GM20000 (cell line): ENCODE data around the gene CLN6.
A peak's percentile ranks its signal among the peaks of the same experiment; 100 is the strongest.
"Not testable (repeated sequence)": the region's sequence is repeated elsewhere in the genome, so short reads cannot be mapped to it uniquely, and the experiment has no call there.

Experiments
- DNase-seq: peaks from one replicate; pipeline ENCODE4 v3.0.0; 2012; ENCODE audit warnings: low spot score
- CTCF ChIP-seq: IDR thresholded peaks from 2 replicates; pipeline ENCODE4 v1.5.1; 2012; ENCODE audit warnings: mild to moderate bottlenecking, control low read depth; ENCODE audit errors: extremely low read depth, missing control alignments

Gene CLN6

GRCh38 chr15:68227643-68228142, 1.8 kb downstream of the CLN6 start:
- peak; percentile 19 for DNase-seq
- no peak for TF ChIP-seq CTCF

DNA sequence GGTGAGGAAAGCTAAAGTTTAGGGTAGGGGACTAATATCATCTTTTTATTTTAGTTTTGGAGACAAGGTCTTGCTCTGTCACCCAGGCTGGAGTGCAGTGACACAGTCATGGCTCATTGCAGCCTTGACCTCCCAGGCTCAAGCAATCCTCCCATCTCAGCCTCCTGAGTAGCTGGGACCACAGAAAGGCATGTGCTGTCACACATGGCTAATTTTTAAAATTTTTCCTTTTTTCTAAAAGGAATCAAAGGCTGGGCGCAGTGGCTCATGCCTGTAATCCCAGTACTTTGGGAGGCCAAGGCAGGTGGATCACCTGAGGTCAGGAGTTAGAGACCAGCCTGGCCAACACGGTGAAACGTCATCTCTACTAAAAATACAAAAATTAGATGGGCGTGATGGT, 4.1 kb downstream of the CLN6 start:
- DNase-seq, result not testable (repeated sequence)

DNA sequence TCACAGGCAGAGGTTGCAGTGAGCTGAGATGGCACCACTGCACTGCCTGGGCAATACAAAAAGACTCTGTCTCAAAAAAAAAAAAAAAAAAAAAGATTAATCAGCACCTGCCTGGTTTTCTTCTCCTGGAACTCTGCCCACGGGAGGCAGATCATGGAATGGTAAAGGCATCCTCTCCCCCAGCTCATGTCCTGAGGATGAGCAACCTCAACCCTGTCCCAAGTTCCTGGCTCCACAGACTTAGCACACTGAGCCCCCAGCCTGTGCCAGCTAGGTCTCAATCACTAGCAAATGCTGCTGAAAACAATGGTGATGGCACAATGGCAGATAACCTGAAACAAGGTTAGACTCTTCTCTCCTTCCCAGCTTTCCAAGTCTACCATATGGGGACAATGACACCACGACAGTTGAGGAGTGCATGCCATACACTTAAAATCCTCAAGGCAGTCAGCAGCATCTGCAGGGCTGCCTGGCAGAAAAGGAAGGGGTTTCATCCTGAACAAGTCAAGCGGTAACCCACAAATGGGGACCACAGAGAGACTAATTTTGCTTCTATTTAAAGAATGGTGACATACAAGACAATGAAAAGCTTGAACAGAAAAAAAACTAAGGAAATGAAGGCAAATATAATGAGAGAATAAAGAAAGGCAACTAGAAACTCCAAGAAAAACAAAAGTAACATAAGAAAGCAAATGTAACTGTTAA, 4.8 kb downstream of the CLN6 start:
- no peak for TF ChIP-seq CTCF
- DNase-seq, result peak; percentile 52

GRCh38 chr15:68224108-68224507, 5.4 kb downstream of the CLN6 start:
- no peak for DNase-seq
- no peak for TF ChIP-seq CTCF

- no peak for TF ChIP-seq CTCF
- no peak for DNase-seq
Measured at GRCh38 chr15:68223171-68223570, 6.4 kb downstream of the CLN6 start.

GRCh38 chr15:68222432-68222743, 7.1 kb downstream of the CLN6 start:
- not testable (repeated sequence) for DNase-seq

DNA sequence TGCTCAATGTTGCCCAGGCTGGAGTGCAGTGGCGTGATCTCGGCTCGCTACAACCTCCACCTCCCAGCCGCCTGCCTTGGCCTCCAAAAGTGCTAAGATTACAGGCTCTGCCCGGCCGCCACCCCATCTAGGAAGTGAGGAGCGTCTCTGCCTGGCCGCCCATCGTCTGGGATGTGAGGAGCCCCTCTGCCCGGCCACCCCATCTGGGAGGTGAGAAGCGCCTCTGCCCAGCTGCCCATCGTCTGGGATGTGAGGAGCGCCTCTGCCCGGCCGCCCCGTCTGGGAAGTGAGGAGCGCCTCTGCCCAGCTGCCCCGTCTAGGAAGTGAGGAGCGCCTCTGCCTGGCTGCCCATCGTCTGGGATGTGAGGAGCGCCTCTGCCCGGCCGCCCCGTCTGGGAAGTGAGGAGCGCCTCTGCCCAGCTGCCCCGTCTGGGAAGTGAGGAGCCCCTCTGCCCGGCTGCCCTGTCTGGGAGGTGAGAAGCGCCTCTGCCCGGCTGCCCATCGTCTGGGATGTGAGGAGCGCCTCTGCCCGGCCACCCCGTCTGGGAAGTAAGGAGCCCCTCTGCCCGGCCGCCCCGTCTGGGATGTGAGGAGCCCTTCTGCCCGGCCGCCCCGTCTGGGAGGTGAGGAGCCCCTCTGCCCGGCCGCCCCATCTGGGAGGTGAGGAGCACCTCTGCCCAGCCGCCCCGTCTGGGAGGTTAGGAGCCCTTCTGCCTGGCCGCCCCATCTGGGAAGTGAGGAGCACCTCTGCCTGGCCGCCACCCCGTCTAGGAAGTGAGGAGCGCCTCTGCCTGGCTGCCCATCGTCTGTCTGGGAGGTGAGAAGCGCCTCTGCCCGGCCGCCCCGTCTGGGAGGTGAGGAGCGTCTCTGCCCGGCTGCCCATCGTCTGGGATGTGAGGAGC, 7.7 kb downstream of the CLN6 start:
- not testable (repeated sequence) for DNase-seq

DNA sequence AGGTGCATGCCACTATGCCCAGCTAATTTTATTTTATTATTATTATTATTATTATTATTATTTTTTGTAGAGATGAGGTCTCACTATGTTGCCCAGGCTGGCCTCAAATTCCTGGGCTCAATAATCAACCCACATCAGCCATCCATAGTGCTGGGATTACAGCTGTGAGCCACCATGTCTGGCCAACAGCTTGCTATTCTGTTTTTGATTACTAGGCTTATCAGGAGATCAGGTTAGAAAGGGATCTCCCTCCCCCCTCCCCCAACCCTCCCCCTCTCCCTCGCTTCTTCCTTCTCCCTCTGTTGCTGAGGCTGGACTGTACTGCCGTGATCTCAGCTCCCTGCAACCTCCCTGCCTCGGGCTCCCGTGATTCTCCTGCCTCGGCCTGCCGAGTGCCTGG, 8.6 kb downstream of the CLN6 start:
- DNase-seq, result no peak
- no peak for TF ChIP-seq CTCF

- DNase-seq, result no peak
- TF ChIP-seq CTCF, result no peak
Measured at GRCh38 chr15:68220489-68220888, 9.0 kb downstream of the CLN6 start.
